ENCODE measurements around the gene ALDH4A1. TPM values are rescaled to one million over a fixed set of nuclear protein-coding genes. Genes with fewer than 3 reads are reported as not detected.

The ALDH4A1 gene
- total and polyA plus RNA-seq, 2 of the 4 experiments (the other 2 are of a cell fraction), result 8.6 to 21.1 TPM

DNA sequence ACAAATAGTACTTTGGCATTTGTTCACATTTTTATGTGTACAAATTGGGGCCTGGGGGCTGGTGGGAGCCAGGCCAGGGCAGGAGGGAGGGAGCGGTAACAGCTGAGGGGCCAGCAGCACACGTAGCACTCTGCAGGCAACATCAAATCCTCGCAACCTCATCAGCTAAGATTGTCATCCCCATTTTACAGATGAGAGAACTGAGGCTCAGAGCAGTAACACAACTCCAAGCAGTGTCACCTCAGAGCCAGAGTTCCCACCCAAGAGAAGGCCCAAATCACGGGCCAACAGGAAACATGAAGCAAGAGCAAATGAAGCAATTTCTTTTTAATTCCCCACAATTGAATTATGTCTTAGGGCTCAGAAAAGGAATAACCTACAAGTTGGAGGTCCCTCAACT, 40.0 kb upstream of the ALDH4A1 start:
- Histone ChIP-seq H2AK9ac (replicated peaks; ENCODE audit: low read depth, low read length, poor library complexity) (peak overlapping the region; percentile 52), H4K20me1 (ENCODE audit: insufficient read depth, low read length) (peaks cover 10% of the 10 kb centered on the region), H3K56ac (ENCODE audit: extremely low read depth, insufficient read depth, low read length) (no peak overlapping the region), H3K23ac (ENCODE audit: low read depth, low read length) (peak overlapping the region; percentile 77), H3K27ac (ENCODE audit: insufficient read depth, low read length) (peak overlapping the region; percentile 68; the same call in 1 of the 2 replicates), H2AK5ac (ENCODE audit: low read depth, low read length) (peak overlapping the region; percentile 87), H3K4me1 (ENCODE audit: control insufficient read depth, insufficient read depth, low read length) (peaks cover 55% of the 10 kb centered on the region), H3K9me3 (ENCODE audit: control insufficient read depth, insufficient read depth, low read length) (no peaks in the 10 kb centered on the region), H3K9ac (ENCODE audit: low read depth, low read length) (no peak overlapping the region), H2BK120ac (ENCODE audit: low read depth, low read length) (peak overlapping the region; percentile 70; the same call in 1 of the 2 replicates), H2AFZ (replicated peaks; ENCODE audit: low read length, poor library complexity) (peak overlapping the region; percentile 35), H3K18ac (ENCODE audit: low read depth, low read length) (peak overlapping the region; percentile 11; the same call in 1 of the 2 replicates), H2BK5ac (ENCODE audit: low read depth, low read length, poor library complexity, severe bottlenecking) (peak overlapping the region; percentile 66), H3K4me3 (ENCODE audit: insufficient read depth, low read depth, low read length) (no peak overlapping the region), H3K14ac (replicated peaks; ENCODE audit: low read depth, low read length) (peak overlapping the region; percentile 44), H3K79me1 (ENCODE audit: low read depth in 1 of 2, low read length in 2 of 2) (peaks cover 19 to 96% of the 10 kb centered on the region in 2 experiments), H4K8ac (ENCODE audit: low read depth in 2 of 2, low read length in 2 of 2) (peak overlapping the region; percentile 51 to 65), H3K36me3 (ENCODE audit: control insufficient read depth, insufficient read depth, low read length) (0 out of 2 replicates have a peak, but pooled peaks cover 1% of the 10 kb centered on the region), H4K91ac (ENCODE audit: insufficient read depth, low read depth, low read length) (peak overlapping the region; percentile 85; the same call in 1 of the 2 replicates), H2BK20ac (ENCODE audit: low read depth, low read length) (0 out of 2 replicates have a peak overlapping the region, but pooled peaks have one; percentile 4), H3K9me1 (ENCODE audit: insufficient read depth, low read length) (peaks cover 57% of the 10 kb centered on the region), H4K5ac (ENCODE audit: low read depth, low read length) (peak overlapping the region; percentile 36; the same call in 1 of the 2 replicates), H3K4me2 (ENCODE audit: low read depth, low read length) (no peak overlapping the region), H2BK15ac (ENCODE audit: low read depth, low read length) (peak overlapping the region; percentile 8; the same call in 2 of the 3 replicates), H3K4ac (ENCODE audit: low read depth, low read length) (peak overlapping the region; percentile 87), H3K27me3 (ENCODE audit: control insufficient read depth, insufficient read depth, low read length) (no peaks in the 10 kb centered on the region)
- CTCF ChIA-PET, result interaction anchor here (1.1 kb wide), 1 partner anchor 29 kb away, joined by 5 read pairs; no protein-coding TSS in a partner anchor
- DNase-seq, result no peak
- ATAC-seq (ENCODE audit: low read depth), result no peak
- intact Hi-C loops (cut with micrococcal nuclease) (no loop called here), dilution Hi-C loops (cut with HindIII; ENCODE audit: low sequenced_read_pairs, unreplicated experiment) (no loop called here), in situ Hi-C loops (cut with MboI; ENCODE audit: low sequenced_read_pairs) (no loop called here)
- no TSS peak for BruUV-seq (replicated peaks)
- POLR2A ChIA-PET (ENCODE audit: unreplicated experiment), result no interaction called here
- TF ChIP-seq RCOR1 (IDR thresholded peaks at IDR 0.05; ENCODE audit: insufficient replicate concordance, low read length) (peak; percentile 33), POLR2A (IDR thresholded peaks at IDR 0.05; ENCODE audit: low read depth, low read length) (no peak)
- no CpG with 5 or more reads among the region's 4 CpGs for WGBS, 2 experiments (ENCODE audit: extremely low coverage in 2 of 2, insufficient read length in 1 of 2)
